Stimulated activated CD8-positive, alpha-beta memory T cell treated with anti-CD3 and anti-CD28 coated beads, Interleukin-12 subunit alpha, Interleukin-12 subunit beta, amount 100 ng/mL, for 24 hours (primary cell): Measurements from ENCODE around the gene FAAP100.

Experiments
- DNase-seq: peaks from one replicate; pipeline ENCODE4 v3.0.0-alpha.2; 2020; ENCODE audit errors: extremely low read depth

FAAP100 gene

DNA sequence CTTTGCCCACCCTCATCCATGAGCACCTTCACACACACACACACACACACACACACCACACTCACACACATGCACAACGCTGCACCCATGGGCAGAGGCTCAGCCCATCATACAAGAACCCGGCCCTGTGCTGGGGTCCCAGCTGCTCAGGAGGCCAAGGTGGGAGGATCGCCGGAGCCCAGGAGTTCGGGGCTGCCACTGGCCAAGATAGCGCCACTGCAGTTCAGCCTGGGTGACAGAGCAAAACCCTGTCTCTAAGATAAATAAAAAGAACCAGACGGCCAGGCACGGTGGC lies 27.3 kb downstream of the FAAP100 start:
- DNase-seq: no peak

DNA sequence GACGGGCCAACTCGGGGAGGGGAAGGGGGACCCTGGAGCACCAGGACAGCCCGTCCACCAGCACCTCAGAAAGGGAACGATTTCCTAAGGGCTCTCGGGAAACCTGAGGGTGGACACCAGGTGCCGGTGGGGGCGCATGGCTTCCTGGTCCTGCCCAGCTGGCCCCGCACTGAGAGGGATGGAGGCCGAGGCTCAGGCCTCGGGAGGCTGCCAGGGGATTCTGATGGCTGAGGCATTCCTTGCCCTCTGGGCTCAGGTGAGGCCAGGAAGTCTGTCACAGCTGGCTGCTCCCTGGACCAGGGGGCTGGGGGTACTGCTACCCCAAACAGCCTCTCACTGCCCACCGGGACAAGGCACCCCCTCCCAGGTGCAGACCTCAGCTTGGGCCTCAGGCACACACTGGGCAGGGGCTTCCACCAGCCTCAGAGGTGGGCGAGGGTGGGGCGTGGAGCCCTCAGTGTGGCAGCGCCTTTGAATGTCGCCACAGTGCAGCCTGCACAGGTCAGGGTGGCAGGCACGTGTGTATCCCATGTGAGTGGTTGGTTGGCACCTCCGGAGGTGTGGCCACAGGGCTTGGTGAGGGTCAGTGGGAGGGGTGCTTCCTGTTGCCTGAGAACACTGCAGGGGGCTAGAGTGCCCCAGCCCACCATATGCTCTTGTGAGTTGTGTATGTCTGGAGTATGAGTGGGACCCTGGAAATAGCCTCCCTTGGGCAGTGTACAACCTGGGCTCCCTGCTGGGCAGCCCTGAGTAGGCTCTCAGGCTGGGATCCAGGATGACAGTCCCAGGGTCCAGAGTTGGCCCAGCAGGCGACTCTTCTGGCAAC lies 27.9 kb downstream of the FAAP100 start:
- DNase-seq: no peak

DNA sequence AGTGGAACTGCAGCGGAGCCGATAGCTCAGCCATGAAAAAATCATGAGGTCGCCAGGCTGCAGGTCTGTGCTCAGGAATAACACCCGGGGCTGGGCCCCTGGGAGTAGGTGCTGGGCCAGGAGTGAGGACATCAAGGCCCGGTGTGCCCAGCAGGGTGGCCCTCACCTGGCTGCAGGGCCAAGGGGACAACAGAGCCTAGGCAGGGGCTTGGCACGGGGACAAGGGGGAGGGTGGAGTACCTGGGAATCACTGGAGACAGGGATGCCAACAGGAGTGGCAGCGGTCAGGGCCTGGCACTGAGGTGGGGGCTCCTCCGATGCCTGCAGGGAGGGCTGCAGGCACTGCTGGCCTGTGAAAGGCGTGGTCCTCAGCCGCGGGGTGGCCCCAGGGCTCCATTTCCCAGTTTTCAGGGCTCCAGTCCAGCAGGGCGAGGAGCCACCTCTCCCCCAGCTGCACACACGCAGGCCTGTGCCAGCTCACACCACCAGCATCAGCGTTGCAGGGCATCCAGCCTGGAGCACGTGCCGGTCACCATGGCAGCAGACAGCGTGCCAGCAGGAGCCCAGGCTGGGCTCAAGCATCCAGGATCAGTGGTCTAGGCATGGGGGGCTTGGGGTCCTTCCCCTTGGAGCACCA lies 28.6 kb downstream of the FAAP100 start:
- no peak for DNase-seq

DNA sequence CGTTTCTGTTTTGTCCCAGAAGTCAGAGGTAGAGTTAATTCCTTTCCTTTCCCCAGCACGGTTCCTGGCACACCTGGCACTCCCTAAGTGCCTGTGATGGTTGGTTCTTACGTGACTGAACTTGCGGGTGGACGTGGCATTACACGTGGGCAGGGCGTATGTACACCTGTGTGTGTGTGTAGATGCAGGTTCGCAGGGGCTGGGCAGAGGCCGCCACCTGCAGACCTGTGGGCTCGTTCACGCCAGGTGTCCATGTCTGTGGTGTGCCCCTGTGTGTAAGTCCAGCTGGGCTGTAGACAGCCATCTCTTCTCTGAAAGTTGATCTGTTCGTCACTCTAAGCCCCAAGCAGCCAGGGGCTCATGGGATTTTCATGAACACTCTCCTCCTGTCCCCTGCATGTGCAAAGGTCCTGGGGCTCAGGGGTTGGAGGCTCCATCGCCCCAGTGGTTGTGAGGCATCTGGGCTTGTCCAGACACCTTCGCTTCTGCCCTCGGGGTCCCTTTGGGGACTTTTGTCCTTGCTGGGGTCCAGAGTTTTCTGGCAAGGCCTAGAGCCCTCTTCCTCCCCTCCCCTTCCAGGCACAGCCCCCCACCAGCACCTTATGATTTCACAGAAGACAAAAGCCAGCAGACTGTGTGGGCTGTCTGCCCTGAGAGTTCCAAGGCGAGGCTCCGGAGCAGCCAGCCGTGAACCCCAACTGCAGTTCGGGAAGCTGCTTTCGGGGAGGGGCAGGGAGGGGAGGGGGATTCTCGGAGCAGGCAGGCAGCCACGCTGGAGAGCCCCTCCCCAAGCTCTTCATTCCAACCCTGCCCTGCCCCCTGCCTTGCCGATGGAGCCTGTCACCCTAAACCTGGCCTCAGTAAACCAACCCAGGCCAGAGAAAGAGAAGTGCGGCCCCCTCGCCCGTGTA lies 29.4 kb downstream of the FAAP100 start:
- no peak for DNase-seq

DNA sequence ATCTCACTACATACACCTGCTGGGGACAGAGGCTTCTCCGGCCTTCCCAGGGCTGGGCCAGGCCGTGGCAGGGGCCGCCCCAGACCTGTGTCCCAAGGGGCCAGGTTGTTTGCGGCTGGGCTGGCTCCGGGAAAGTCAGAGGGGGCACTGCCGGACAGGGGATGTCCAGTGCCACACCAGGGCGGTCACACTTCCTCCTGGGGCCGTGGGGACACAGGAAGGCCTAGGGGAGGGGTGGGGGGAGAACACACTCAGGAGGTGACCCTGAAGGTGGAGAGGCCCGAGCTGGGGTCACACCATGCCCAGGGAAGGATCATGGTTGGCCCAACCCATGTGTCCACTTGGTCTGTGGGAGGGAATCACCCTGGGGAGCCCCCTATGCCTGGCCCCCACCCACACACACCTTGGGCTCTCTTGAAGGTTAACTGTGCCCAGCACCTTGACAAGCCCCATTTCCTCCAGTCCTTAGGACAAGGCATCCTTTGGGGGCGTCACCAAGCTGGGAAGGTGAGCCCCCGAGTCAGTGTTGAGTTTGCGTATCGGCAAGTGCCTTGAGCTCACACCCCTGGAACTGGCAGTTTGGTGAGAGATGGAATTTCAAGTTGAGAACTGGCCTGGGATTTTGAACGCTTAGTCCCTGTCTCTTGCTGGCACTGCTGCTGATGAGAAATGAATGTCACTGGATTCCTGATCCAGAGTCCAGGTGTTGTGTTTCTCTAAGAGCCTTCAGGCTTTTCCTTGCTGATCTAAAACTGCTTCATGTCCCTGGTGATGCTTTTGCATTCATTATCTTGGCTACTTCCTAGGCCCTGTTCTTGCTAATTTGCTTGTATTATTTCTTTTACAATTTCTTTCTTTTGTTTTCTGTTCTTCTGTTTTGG lies 31.9 kb downstream of the FAAP100 start:
- DNase-seq: no peak

DNA sequence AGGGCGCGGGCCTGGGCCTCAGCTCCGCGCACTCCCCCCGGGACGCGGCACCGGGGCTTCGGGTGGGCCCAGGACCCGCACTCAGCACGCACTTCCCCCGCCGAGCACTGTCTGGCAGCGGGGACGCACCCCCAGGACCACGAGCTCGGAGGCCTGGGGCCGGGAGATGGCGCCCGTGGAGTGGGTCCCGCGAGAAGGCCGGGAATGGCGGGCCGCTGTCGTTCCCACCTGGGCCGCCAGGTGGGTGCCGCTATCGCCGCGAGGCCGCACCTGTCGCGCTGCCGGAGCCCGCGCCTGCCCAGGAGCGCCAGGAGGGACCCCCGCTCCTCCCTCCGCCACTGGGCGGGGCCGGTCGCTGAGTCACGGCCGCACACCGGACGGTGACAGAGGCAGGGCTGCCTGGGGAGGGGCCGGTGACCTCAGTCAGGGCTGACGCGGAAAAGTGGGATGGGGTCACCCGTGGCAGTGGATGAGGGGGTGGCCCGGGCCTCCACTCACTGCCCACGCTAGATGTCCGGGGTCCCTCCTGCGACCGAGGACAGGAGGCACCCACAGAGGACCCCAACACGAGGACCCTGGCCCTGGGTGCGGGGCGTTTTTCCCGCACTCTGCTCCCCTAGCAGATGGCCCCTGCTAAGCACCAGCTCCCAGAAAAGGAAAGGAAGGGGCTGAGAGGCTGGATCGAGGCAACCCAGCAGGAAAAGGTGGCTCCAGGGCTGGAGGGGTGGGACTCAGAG lies 32.7 kb downstream of the FAAP100 start:
- DNase-seq: no peak

DNA sequence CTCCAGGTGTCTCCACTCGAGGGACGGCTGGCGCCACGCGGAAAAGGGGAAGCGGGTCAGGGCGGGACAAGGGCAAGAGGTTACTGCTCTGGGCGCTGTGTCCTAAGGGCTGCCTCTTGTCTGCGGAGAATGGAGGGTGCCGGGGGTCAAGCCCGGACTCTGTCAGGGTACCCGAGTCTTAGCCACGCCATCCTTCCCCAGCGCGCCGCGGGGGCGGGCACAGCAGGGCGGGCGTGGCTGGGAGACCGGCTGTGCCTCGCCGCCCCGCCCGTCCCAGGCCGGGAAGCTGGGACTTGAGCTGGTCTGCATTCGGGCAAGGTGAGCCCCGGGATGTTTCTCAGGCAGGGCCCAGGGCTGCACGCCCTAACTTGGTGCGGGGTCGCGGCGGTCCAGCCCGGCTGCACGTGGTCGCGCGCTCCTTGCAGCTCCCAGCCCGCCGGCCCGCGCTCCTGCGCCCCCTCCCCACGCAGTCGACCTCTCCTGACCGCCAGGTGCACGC lies 33.3 kb downstream of the FAAP100 start:
- DNase-seq: no peak

DNA sequence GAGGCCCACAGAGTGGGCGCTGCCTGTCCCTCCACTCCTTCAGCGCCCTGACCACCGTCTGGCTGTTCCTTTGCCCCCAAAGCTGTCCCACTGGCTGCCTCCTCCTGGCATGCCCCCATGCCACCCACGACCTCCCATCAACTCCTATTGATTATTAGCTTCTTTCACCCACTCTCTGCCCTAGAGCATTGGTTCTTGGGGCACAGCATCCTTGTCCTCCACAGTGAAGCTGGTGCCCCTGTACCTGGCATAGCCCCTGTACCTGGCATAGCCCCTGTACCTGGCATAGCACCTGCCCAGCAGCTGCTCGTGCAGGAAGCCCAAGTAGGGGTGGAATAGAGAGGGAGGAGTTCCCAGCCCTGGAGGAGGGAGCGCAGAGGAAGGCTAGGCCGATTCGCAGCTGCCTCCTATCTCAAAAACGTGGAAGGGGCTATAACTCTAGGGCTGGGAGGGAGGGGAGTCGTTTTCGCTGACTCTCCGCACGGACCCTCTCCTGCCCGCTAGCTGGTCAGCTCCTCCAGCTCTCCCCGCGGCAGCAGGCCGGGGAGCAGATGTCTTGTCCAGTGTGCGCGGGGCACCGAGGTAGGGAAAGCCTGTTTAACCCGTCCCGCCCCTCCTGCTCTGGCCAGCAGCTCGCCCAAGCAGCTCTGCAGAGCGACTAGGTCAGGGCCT lies 33.9 kb downstream of the FAAP100 start:
- DNase-seq: no peak

DNA sequence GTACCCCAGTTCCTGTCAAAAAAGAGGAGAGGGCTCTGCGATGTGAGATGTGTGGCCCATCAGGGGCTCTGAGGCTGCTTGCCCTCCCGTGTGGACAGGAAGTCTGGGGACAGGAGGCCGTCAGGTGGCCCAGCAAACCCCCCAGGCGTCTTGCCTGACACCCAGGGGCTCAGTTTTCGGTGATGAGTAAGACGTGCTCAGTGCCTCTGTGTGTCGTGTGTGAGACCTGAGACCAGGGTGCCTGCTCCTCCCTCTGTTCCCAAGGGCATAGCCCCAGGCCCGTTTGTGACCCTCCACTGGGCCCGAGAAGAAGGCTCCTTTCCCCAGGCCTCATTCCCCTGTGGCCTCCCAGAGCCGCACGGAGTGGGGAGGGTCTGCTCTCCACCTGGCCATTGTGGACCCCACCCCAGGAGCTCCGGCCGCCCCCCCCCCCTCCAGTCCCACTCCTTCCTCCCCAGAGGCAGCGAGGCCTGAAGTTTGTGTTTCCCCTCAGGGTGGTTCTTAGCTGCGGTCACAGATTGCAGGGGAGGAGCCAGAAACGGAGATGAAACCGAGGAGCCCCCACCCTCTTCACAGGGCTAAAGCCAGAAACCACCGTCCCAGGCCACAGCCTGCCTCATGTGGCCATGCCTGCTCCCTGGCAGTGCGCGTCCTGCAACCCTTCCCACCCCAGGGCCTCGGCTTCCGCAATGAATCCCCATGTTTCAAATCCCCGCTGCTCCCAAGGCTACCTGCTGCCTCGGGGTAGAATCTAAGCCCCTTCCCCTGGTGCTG lies 34.6 kb downstream of the FAAP100 start:
- DNase-seq: no peak

DNA sequence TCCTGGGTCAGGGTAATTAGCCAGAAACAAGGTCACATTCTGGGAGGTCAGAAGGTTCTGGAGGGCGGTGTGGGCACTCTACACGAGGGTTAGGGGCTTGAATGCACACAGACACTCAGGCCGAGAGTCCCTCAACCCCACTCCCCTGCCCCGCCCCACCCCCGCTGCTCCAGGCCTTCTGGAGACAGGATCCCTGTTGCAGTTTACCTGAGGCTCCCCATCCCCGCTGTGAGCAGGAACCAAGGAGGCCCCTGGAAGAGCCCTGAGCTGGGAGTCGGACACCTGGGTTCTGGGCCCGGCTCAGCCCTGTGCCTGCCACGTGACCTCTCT lies 35.2 kb downstream of the FAAP100 start:
- DNase-seq: no peak

DNA sequence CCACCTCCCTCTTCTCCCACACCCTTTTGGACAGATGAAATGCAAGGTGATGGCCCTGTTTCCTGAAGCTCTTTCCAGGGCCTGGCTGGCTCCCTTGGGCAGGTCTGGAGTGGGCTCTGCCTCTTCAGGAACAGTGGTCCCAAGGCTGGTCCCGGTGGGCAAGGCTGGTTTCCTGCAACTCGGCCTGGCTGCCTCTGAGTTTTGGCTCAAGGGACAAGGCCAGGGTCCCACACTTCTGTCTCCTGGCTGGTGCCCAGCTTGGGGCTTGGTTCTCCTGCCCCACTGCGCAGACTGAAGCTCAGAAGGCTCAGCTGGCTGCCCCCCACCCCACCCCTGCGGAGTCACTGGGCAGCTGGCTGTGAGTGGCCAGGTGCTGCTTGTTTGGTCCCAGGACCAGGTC lies 35.7 kb downstream of the FAAP100 start:
- DNase-seq: no peak

DNA sequence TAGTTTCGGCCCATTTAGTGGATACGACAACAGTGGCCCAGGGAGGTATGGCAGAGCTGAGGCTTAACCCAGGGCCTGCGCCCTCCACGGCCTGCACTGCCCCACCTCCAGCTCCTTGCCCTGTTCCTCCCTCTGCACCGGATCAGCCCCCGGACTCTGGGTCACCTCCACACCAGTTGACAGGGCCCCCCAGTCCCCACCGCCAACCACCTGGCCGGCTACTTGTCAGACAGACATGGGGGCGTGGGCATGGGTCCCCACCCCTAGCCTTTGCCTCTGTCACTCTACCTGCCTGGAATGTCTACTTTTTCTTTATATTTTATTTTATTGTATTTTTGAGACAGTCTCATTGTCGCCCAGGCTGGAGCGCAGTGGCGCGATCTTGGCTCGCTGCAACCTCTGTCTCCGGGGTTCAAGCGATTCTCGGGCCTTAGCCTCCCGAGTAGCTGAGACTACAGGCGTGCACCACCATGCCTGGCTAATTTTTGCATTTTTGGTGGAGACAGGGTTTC lies 36.6 kb downstream of the FAAP100 start:
- no peak for DNase-seq

DNA sequence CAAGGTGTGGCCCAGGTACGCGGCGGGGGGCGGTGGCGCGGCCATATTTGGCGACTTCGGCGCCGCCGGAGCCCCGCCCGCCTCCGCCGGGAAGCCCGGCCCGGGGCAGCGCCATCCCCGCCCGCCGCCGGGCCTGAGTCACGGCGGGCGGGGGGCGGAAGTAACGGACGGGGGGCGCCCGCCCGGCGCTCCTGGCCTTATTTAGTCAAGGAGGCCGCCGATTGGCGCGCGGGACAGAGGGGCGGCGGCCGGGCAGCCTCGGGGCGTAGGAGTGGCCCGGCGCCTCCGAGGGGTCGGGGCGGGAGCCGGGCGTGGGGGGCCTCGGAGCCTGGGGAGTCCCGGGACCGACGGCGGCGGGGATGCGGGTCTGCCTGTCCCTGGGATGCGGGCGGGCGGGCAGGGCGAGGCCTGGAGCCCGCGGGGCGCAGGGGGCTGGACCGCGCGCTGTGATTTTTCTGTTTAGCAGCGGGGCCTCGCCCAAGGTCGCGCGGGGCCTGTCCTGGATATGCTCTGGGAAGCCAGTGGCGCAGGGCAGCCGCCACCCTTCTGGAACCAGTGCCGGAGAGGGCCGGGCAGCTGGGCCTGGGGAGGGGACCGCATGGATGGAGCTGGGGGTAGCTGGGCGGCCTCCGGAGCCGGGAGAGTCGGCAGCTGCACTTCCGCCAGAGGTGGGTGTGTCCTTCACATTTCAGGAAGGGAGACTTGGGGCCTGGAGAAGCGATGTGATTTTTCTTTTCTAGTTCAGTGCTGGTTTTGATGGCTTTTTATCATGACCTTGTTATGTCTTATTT lies 37.2 kb downstream of the FAAP100 start:
- DNase-seq: no peak

DNA sequence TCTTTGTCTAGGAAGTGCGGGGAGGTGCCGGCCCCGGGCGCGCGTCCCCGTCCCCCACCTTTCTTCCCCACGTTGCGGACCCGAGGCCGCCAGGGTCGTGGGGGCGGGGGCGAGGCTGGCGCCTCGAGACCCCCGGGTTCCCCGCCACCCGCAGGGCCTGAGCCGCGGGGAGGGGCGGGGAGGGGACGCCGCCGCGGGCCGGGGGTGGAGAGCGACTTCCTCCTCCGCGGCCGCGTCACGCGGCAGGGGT lies 37.7 kb downstream of the FAAP100 start:
- no peak for DNase-seq

DNA sequence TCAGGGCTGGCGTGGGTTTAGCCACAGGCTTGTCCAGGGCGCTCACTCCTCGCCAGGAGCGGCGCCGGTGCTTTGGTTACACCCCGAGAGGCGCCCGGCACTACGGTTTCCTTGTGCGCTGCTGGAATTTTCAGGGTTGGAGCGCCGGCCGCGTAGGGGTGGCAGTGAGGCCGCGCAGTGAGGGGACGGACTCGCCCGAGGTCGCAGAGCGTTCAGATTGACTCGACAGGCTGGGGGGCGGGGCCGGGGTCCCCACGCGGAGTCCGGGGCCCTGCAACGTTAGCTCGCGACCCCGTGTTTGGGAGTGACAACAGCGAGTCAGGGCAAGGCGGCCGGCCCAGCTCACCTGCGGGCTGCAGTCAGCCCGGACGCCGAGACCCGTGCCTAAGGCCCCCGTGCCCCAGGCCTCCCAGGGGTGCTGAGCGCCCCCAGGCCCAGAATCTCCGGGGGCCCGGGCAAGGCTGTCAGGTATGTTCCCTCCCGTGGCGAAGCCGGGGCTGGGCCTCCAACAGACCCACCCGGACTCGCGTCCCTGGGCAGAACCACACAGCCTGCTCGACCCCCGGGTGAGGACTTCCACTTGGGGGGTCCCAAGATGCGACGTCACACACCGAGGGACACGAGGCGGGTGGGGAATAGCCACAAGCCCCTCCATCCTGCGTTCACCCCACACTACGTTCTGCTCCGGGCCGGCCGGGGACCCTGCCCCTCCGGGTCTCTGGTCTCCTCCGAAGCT lies 38.2 kb downstream of the FAAP100 start:
- DNase-seq: no peak

DNA sequence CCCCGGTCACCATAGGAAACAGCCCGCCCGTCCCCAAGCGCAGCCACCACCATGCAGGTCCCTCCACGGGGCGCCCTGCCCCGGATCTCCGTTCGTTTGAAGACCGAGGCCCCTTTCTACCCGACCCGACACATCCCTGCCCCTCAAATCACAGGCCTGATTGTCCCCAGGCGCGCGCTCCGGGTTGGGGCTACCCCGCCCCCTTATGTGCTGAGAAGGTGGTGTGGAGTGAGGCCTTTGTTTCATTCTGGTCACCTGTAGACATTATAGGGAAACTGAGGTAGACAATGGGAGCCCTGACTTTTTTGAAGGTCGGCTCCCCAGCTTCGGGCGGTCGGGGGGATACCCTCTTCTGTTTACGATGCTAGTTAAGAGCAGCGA lies 38.8 kb downstream of the FAAP100 start:
- no peak for DNase-seq

DNA sequence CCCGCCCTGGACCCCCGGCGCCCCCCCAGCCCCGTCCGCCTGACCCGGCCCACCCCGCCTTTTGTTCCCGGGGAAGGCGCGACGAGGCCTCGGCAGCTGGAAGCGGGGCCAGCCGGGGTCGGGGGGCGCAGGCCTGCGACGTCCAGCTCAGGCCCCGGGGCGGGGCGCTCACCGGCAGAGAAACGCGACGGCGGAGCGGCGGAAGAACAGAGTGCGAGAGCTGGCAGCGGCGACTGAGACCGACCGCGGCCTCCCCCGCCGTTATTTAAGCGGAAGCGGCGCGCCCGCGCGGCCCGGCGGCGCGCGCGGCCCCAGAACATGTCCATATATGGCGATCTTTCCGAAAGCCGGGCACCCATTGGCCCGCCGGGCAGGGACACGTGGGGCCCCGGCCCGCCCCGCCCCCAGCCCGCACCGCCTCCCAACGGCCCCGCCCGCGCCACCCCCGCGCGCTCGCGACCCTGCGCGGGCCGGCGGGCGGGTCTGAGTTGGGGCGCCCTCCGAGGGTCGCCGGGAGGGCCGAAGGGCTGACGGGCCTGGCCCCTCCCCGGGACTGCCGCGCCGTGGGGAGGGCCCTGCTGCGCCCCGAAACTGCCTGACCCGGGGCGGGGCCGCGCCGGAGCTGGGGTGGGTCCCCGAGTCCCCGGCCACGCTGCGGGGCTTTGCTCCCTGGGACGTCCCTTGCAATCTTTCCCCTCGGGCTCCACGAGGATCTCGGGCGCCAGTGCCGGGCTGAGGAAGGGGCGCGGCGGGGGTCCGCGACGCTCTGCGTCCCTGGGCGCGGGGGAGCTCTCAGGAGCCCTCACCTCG lies 39.4 kb downstream of the FAAP100 start, which contains the start of gene ACTG1:
Gene ACTG1 (minus strand): TSS at position 238 of the 810 bp plus-strand sequence. CDS start 445 bp downstream, outside the sequence.
- peak; percentile 69 for DNase-seq
